HG02884 (cell line): ENCODE measurements around the gene C1orf122.

Source experiments
- ATAC-seq: cut with Tn5 transposase; IDR thresholded peaks from one replicate; pipeline ENCODE4 v1.9.1; 2021; ENCODE audit warnings: mild to moderate bottlenecking, moderate library complexity; ENCODE audit not compliant: unreplicated experiment

The C1orf122 gene

DNA sequence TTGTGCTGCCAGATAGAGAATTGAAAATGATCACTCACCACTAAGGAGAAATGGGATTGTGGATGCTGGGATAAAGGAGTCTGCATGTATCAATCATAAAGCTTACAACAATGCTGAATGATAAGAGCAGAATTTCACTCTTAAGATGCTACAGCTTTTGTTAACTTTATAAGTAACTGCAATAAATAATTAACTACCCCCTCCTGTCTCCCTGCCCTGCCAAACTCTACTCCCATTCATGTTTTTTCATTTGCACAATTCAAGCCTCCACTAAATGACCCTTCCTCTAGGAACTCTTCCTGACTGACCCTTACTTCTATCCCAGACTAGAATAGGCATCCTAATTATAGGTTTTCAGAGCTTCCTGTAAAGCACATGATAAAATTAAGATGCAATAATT lies 36.9 kb downstream of the C1orf122 start:
- ATAC-seq = no peak

DNA sequence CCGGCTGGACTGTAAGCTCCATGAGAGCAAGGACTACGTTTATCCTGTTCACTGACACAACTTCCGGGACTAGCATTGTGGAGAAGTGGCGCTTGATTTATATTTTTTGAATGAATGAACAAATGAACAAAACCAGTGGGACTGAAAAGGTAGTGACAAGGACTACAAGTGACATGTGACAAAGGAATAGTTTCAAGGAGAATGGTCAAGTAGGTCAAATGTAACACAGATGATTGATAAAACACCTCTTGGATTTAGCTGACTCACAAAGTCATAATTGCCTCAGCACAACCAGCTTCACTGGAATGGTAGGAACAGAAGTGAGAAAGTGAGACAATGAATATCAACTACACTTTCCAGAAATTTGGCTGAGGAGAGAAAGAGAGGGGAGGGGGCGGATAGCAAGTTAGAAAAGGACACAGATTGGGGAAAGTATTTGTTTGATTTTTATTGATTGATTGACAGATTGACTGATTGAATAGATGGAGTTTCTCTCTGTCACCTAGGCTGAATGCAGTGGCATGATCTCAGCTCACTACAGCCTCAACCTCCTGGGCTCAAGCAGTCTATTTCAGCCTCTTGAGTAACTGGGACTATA lies 37.6 kb downstream of the C1orf122 start:
- ATAC-seq = no peak

GRCh38 chr1:37845786-37846185 lies 38.2 kb downstream of the C1orf122 start:
- ATAC-seq = no peak

- ATAC-seq = no peak
Measured at GRCh38 chr1:37846647-37847339, 39.2 kb downstream of the C1orf122 start.

- ATAC-seq = no peak
Measured at GRCh38 chr1:37849480-37849879, 41.9 kb downstream of the C1orf122 start.

GRCh38 chr1:37850352-37850955 lies 42.9 kb downstream of the C1orf122 start:
- ATAC-seq = no peak

DNA sequence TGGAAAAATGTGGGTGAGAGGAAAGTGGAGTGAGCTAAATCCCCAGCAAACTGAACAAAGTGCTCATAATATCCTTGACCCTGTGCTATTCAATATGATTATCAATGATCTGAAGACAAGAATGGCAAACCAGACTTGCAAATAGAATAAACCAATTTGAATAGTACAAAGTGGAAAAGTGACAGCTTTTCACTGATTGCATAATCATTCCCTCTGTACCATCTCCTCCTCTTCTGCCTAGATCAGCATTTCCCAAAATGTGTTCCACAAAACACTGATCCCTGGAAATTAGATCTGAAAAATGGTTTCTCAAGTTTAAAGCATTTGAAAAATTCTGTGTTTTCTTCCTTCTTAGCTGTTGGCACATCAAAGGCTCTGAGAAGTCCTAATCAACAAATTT lies 43.7 kb downstream of the C1orf122 start:
- ATAC-seq = no peak

DNA sequence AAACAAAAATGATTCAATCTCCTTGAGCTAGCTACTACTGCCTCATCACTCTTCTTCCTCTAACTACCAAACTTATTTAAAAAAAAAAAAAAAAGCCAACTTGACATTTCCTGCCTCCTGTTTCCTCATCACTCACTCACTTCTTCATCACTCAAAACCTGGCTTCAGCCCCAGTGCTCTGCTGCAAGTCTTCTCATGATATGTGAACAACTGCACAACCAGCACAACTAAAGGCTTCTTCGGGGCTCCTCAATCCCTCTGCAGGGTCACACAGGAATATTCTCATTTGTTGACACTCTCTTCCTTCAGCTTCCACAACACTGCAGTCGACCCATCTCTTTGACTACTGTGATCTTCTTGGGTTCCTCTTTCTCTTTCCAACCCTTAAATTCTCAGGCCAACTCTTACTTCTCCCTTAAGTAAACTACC lies 44.2 kb downstream of the C1orf122 start:
- ATAC-seq = no peak

DNA sequence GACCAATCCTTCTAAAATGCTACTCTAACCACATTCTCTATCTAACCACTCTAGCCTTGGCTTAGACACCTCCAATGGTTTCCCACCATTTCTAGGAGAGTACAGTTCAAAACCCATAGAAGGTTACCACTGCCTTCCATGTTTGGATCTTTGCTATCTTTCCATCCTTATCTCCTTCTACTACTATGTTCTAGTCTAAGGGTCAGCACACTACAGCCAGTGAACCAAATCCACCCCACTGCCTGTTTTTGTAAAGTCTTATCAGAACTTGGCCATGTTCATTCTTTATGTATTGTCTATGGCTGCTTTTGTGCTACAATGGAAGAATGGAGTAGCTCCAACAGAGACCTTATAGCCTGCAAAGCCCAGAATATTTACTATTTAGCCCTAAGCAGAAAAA lies 45.6 kb downstream of the C1orf122 start:
- ATAC-seq = no peak

GRCh38 chr1:37854406-37854805 lies 46.8 kb downstream of the C1orf122 start:
- no peak for ATAC-seq
